HK-2 (cell line): ENCODE measurements around the gene SHROOM3.

ENCODE experiments used
- DNase-seq: peaks from one replicate; pipeline ENCODE4 v3.0.0-alpha.2; 2018; ENCODE audit not compliant: unreplicated experiment

SHROOM3 gene

GRCh38 chr4:76624931-76625715 is 190.1 kb downstream of the SHROOM3 start:
- DNase-seq, result no peak

GRCh38 chr4:76626686-76627465 is 191.8 kb downstream of the SHROOM3 start:
- DNase-seq, result no peak

- DNase-seq, result no peak
Observed at GRCh38 chr4:76628251-76628650, 193.2 kb downstream of the SHROOM3 start.

- no peak for DNase-seq
Observed at GRCh38 chr4:76630741-76631140, 195.7 kb downstream of the SHROOM3 start.

- DNase-seq, result no peak
Observed at GRCh38 chr4:76634220-76634619, 199.2 kb downstream of the SHROOM3 start.

GRCh38 chr4:76637712-76638361 is 202.8 kb downstream of the SHROOM3 start:
- DNase-seq, result no peak

DNA sequence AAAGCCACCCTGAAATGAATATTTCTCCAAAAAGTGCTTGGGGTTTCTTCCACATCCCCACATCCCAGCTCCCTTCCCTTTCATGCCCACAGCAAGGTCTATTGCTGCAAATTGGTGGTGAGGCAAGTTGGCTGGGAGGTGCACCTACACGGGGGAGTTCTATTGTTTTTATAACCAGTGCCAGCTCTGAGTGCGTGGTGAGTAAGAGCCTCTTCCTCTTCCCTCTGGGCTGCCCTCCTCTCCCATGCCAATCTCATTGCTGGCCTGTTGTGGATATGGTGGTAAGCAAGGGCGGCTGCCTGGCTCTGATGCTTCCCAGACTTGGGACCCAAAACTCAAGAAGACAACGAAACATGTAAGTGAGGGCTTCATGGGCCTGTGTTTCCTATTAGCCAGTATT is 204.3 kb downstream of the SHROOM3 start:
- DNase-seq, result peak; percentile 6

GRCh38 chr4:76640353-76640910 is 205.4 kb downstream of the SHROOM3 start:
- no peak for DNase-seq

- DNase-seq, result no peak
Observed at GRCh38 chr4:76641351-76641750, 206.3 kb downstream of the SHROOM3 start.

GRCh38 chr4:76641758-76642157 is 206.7 kb downstream of the SHROOM3 start:
- no peak for DNase-seq

- no peak for DNase-seq
Observed at GRCh38 chr4:76644831-76645485, 209.9 kb downstream of the SHROOM3 start.

- DNase-seq, result no peak
Observed at GRCh38 chr4:76649086-76649485, 214.1 kb downstream of the SHROOM3 start.

- DNase-seq, result no peak
Observed at GRCh38 chr4:76651616-76652015, 216.6 kb downstream of the SHROOM3 start.

- DNase-seq, result no peak
Observed at GRCh38 chr4:76652389-76652788, 217.4 kb downstream of the SHROOM3 start.

DNA sequence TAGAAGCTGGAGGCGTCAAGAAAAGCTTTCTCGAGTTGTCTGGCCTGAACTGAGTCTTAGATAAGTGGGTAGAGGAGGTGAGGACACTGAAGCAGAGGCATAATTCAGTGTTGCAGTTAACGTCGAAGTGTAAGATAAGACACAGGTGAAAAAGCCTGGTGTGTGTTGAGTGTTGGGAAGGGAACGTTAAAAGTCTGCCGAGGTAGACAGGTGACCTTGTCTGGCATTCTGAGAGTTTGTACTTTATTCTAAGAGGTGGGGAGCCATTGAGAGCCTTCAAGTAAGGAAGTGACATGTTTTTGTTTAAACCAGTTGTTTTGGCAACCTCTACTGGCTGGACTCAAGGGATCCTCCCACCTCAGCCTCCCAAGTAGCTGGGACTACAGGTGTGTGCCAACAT is 219.1 kb downstream of the SHROOM3 start:
- DNase-seq, result no peak

GRCh38 chr4:76654791-76655190 is 219.8 kb downstream of the SHROOM3 start:
- DNase-seq, result no peak

- DNase-seq, result no peak
Observed at GRCh38 chr4:76655566-76656479, 220.8 kb downstream of the SHROOM3 start.

- DNase-seq, result no peak
Observed at GRCh38 chr4:76657443-76657842, 222.4 kb downstream of the SHROOM3 start.

DNA sequence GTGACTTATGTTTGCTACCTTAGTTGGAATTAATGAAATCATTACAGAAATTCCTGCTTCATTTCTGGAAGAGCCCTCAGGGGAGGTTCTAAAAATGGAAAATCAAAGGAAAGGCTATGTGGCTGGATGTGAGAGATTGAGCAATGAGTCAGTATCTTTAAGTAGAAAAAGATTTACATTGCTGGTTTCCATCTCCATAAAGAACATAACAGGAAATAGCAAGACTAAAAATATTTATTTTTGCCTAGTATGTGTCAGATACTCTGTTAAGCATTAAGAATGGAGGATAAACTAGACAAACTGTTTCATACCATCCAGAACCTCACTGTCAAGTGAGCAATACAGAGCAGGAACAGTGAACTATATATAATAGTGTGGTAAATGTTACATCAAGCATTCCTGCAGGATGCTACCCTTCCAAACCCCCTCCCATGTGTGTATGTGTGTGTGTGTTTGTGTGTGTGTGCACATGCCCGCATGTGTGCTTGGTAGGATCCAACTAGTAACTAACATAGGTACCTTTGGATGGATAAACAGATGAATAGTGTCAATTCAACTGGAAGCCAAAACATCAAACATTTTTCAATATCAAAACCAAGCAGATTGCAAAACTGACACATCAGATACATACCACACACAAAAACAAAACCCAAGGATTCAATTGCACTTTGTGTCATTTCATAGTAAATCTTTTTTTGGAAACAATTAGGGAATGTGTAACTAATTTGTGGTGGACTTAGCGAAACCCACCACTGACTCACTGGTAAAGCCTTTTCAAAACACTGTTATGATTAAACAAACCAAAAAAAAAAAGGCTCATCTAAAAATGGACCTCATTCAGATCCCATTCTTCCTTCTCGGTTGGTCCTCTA is 223.4 kb downstream of the SHROOM3 start:
- no peak for DNase-seq

DNA sequence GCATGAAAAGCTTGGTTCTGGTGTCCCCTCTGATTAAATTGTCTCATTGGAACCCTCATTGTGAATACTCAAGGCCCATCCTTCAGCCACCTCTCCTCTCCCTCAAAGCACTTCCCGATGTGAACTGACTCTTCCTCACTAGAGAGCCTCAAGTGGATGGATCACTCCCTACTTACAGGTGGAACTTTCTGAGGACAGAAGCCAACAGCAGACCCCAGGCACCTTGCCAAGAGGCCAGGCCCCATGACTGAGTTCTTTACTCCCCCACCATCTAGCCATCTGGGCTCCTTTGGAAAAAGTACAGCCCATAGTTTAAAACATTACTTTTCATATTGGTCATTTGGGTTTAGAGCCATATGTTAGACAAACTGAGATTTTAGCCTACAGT is 224.1 kb downstream of the SHROOM3 start:
- DNase-seq, result no peak
